Measurements from ENCODE around the gene LIMD2. TPM values are rescaled to one million over a fixed set of nuclear protein-coding genes. Genes with fewer than 3 reads are reported as not detected.

Gene LIMD2
- total and polyA plus RNA-seq, 9 donors, result 1.5 to 13.2 (median 9.0) TPM

GRCh38 chr17:63647936-63648335 is 52.0 kb downstream of the LIMD2 start:
- no peaks in the 10 kb centered on the region for H3K36me3 ChIP-seq
- no peak overlapping the region for H3K4me3 ChIP-seq
- no peaks in the 10 kb centered on the region for H3K4me1 ChIP-seq (ENCODE audit: insufficient read depth)
- H3K27ac ChIP-seq, result no peak overlapping the region
- intact Hi-C loops (cut with DNase I), result no loop called here
- no peaks in the 10 kb centered on the region for H3K9me3 ChIP-seq
- DNase-seq, result no peak
- TF ChIP-seq POLR2A (IDR thresholded peaks at IDR 0.05) (no peak), EP300 (IDR thresholded peaks at IDR 0.05) (no peak), CTCF (IDR thresholded peaks at IDR 0.05) (no peak)
- no peaks in the 10 kb centered on the region for H3K27me3 ChIP-seq

- Histone ChIP-seq H3K27ac (no peak overlapping the region), H3K4me3 (no peak overlapping the region), H3K27me3 (no peaks in the 10 kb centered on the region), H3K9me3 (no peaks in the 10 kb centered on the region), H3K4me1 (ENCODE audit: insufficient read depth) (no peaks in the 10 kb centered on the region), H3K36me3 (no peaks in the 10 kb centered on the region)
- TF ChIP-seq CTCF (IDR thresholded peaks at IDR 0.05), result no peak
- TF ChIP-seq POLR2A (IDR thresholded peaks at IDR 0.05), result no peak
- no peak for TF ChIP-seq EP300 (IDR thresholded peaks at IDR 0.05)
- intact Hi-C loops (cut with DNase I), result no loop called here
- DNase-seq, result no peak
- 40 to 60% (median 46%) methylated on average over 4 of the region's 4 CpGs for WGBS, 3 donors
Observed at GRCh38 chr17:63647065-63647725, 52.7 kb downstream of the LIMD2 start.

- Histone ChIP-seq H3K4me1 (ENCODE audit: insufficient read depth) (no peaks in the 10 kb centered on the region), H3K36me3 (no peaks in the 10 kb centered on the region), H3K4me3 (no peak overlapping the region), H3K27me3 (no peaks in the 10 kb centered on the region), H3K27ac (no peak overlapping the region), H3K9me3 (no peaks in the 10 kb centered on the region)
- no peak for TF ChIP-seq CTCF (IDR thresholded peaks at IDR 0.05)
- intact Hi-C loops (cut with DNase I), result no loop called here
- WGBS, 3 donors, result 96 to 100% (median 97%) methylated on average over 1 of the region's 1 CpG
- DNase-seq, result no peak
Observed at GRCh38 chr17:63646488-63646806, 53.5 kb downstream of the LIMD2 start.

Other genes with a start within 250 kb of the LIMD2 start
- gene ACE, start 223.1 kb downstream of the LIMD2 start, total RNA-seq, result 1 to 10 TPM; 2.9 to 8.1 (median 5.1) TPM
- 1 to 10 TPM; 3.3 to 7.6 TPM for gene ACE, start 223.1 kb downstream of the LIMD2 start, polyA plus RNA-seq
- under 1 TPM in 1 of 7 donors, not detected in 6; 0.36 TPM for gene KCNH6, start 176.8 kb downstream of the LIMD2 start, total RNA-seq
- gene KCNH6, start 176.8 kb downstream of the LIMD2 start, polyA plus RNA-seq, result not detected
- gene DCAF7, start 149.6 kb downstream of the LIMD2 start, total RNA-seq, result 10 to 100 TPM; 14.9 to 56.6 (median 49.7) TPM
- gene DCAF7, start 149.6 kb downstream of the LIMD2 start, polyA plus RNA-seq, result 10 to 100 TPM; 16.6 to 62.5 TPM
- gene TACO1, start 99.2 kb downstream of the LIMD2 start, total RNA-seq, result 10 to 100 TPM in 6 of 7 donors, 1 to 10 TPM in 1; 7.4 to 17.7 (median 12.5) TPM
- 10 to 100 TPM; 13.2 to 24.9 TPM for gene TACO1, start 99.2 kb downstream of the LIMD2 start, polyA plus RNA-seq
- 10 to 100 TPM; 32.2 to 41.0 (median 36.3) TPM for gene MAP3K3, start 77.7 kb downstream of the LIMD2 start, total RNA-seq
- gene MAP3K3, start 77.7 kb downstream of the LIMD2 start, polyA plus RNA-seq, result 10 to 100 TPM; 34.0 to 36.4 TPM
- 10 to 100 TPM; 26.8 to 40.2 (median 34.4) TPM for gene STRADA, start 41.7 kb upstream of the LIMD2 start, total RNA-seq
- gene STRADA, start 41.7 kb upstream of the LIMD2 start, polyA plus RNA-seq, result 10 to 100 TPM; 21.8 to 46.2 TPM
- 10 to 100 TPM; 31.1 to 72.0 (median 63.2) TPM for gene CCDC47, start 73.5 kb upstream of the LIMD2 start, total RNA-seq
- 10 to 100 TPM; 32.6 to 83.6 TPM for gene CCDC47, start 73.5 kb upstream of the LIMD2 start, polyA plus RNA-seq
- 100 to 1,000 TPM in 4 of 7 donors, 10 to 100 TPM in 3; 72.5 to 137 (median 104) TPM for gene DDX42, start 74.0 kb upstream of the LIMD2 start, total RNA-seq
- gene DDX42, start 74.0 kb upstream of the LIMD2 start, polyA plus RNA-seq, result 100 to 1,000 TPM in 1 of 2 donors, 10 to 100 TPM in 1; 74.4 to 138 TPM
- gene PSMC5, start 127.3 kb upstream of the LIMD2 start, total RNA-seq, result 100 to 1,000 TPM in 2 of 7 donors, 10 to 100 TPM in 5; 36.4 to 111 (median 83.8) TPM
- 100 to 1,000 TPM in 1 of 2 donors, 10 to 100 TPM in 1; 96.2 to 155 TPM for gene PSMC5, start 127.3 kb upstream of the LIMD2 start, polyA plus RNA-seq
- 10 to 100 TPM; 26.1 to 46.5 (median 34.7) TPM for gene FTSJ3, start 127.5 kb upstream of the LIMD2 start, total RNA-seq
- gene FTSJ3, start 127.5 kb upstream of the LIMD2 start, polyA plus RNA-seq, result 10 to 100 TPM; 21.3 to 47.0 TPM
- 100 to 1,000 TPM in 1 of 7 donors, 10 to 100 TPM in 6; 46.2 to 117 (median 72.9) TPM for gene SMARCD2, start 142.6 kb upstream of the LIMD2 start, total RNA-seq
- 10 to 100 TPM; 47.9 to 52.7 TPM for gene SMARCD2, start 142.6 kb upstream of the LIMD2 start, polyA plus RNA-seq
- not detected for gene CSH2, start 173.6 kb upstream of the LIMD2 start, total RNA-seq
- gene CSH2, start 173.6 kb upstream of the LIMD2 start, polyA plus RNA-seq, result not detected
- gene GH2, start 181.8 kb upstream of the LIMD2 start, total RNA-seq, result not detected
- not detected for gene GH2, start 181.8 kb upstream of the LIMD2 start, polyA plus RNA-seq
- not detected for gene CSH1, start 196.4 kb upstream of the LIMD2 start, total RNA-seq
- not detected for gene CSH1, start 196.4 kb upstream of the LIMD2 start, polyA plus RNA-seq
- gene CSHL1, start 211.1 kb upstream of the LIMD2 start, total RNA-seq, result not detected
- gene CSHL1, start 211.1 kb upstream of the LIMD2 start, polyA plus RNA-seq, result not detected
- gene GH1, start 218.7 kb upstream of the LIMD2 start, total RNA-seq, result not detected
- not detected for gene GH1, start 218.7 kb upstream of the LIMD2 start, polyA plus RNA-seq
- 1 to 10 TPM in 3 of 7 donors, under 1 TPM in 4; 0.48 to 2.0 (median 0.92) TPM for gene CD79B, start 232.2 kb upstream of the LIMD2 start, total RNA-seq
- gene CD79B, start 232.2 kb upstream of the LIMD2 start, polyA plus RNA-seq, result 1 to 10 TPM in 1 of 2 donors, under 1 TPM in 1; 0.77 to 2.0 TPM